Endothelial cell of umbilical vein (primary cell): Measurements from ENCODE around the gene TOP3A. TPM values are rescaled to one million over a fixed set of nuclear protein-coding genes. Genes with fewer than 3 reads are reported as not detected.

ENCODE experiments used
- BruUV-seq: library from RNA; stranded (reverse); fragments of 400-500 nt; replicated peaks from 2 replicates; lab custom pipeline; 2021; lab: Mats Ljungman, UMichigan
- CTCF ChIA-PET: fragments of 300-600, 350-600 bp; sonication (Branson Sonifier 250); formaldehyde crosslinking; loops from one replicate; lab custom pipeline; 2021; ENCODE audit warnings: antibody characterized with exemption, inconsistent platforms; lab: Charles Lee
- POLR2A ChIA-PET: fragments of 300-600, 350-600 bp; sonication (Branson Sonifier 250); formaldehyde crosslinking; loops from one replicate; lab custom pipeline; 2021; ENCODE audit warnings: antibody characterized with exemption, inconsistent platforms; lab: Charles Lee
- DNase-seq: peaks from one replicate; pipeline ENCODE4 v3.0.0-alpha.2; 2011; ENCODE audit warnings: low read depth, low spot score
- FAIRE-seq: peaks from 2 replicates; lab custom pipeline; 2011; peaks lifted over from hg19 to GRCh38; lab: Jason Lieb, UNC
- H2AFZ ChIP-seq: 2 replicates; pipeline ENCODE4 v1.6.0; 2012; ENCODE audit warnings: low read depth, low read length, control low read depth, inconsistent platforms
- H3K27ac ChIP-seq: 2 replicates; pipeline ENCODE4 v1.5.1; 2011; ENCODE audit warnings: low read depth, mild to moderate bottlenecking, control low read depth, low read length, moderate library complexity; ENCODE audit not compliant: insufficient read depth
- H3K27me3 ChIP-seq, 2 experiments: 2 replicates each; pipeline versions ENCODE4 v1.6.0 to v1.6.1; 2011; ENCODE audit warnings: low read length in 2 of 2, mixed read lengths in 1 of 2; ENCODE audit not compliant: control insufficient read depth in 2 of 2, insufficient read depth in 2 of 2
- H3K36me3 ChIP-seq, 2 experiments: 2 replicates in 1 of 2; 3 replicates in 1 of 2; pipeline ENCODE4 v1.5.1; 2011; ENCODE audit warnings: low read length in 2 of 2, mild to moderate bottlenecking in 1 of 2, moderate library complexity in 1 of 2; ENCODE audit not compliant: control insufficient read depth in 2 of 2, insufficient read depth in 2 of 2; ENCODE audit errors: extremely low read depth in 1 of 2
- H3K4me1 ChIP-seq: 3 replicates; pipeline ENCODE4 v1.5.1; 2011; ENCODE audit warnings: mild to moderate bottlenecking, low read length; ENCODE audit not compliant: control insufficient read depth, insufficient read depth; ENCODE audit errors: extremely low read depth
- H3K4me2 ChIP-seq: 2 replicates; pipeline ENCODE4 v1.6.1; 2011; ENCODE audit warnings: low read length, control low read depth, mixed read lengths; ENCODE audit not compliant: insufficient read depth
- H3K4me3 ChIP-seq, 3 experiments: fragments of 200-600 bp in 1 of 3; sonication (generic), shearing (Covaris generic) in 1 of 3; replicated peaks in 1 of 3; 2 replicates each; pipeline ENCODE4 v1.5.1; 2011 to 2016; ENCODE audit warnings: control low read depth in 3 of 3, low read length in 3 of 3, mild to moderate bottlenecking in 2 of 3, inconsistent platforms in 1 of 3, low read depth in 1 of 3, moderate library complexity in 1 of 3; ENCODE audit not compliant: insufficient read depth in 1 of 3
- H3K79me2 ChIP-seq: 2 replicates; pipeline ENCODE4 v1.6.0; 2012; ENCODE audit warnings: low read length, inconsistent platforms; ENCODE audit not compliant: control insufficient read depth, insufficient read depth
- H3K9ac ChIP-seq: replicated peaks from 2 replicates; pipeline ENCODE3; 2011; ENCODE audit warnings: low read length, control low read depth; ENCODE audit not compliant: insufficient read depth; ENCODE audit errors: extremely low read depth
- H3K9me1 ChIP-seq: replicated peaks from 3 replicates; pipeline ENCODE4 v1.6.0; 2011; ENCODE audit warnings: mild to moderate bottlenecking, low read length; ENCODE audit not compliant: control insufficient read depth, insufficient read depth; ENCODE audit errors: extremely low read depth
- H3K9me3 ChIP-seq: replicated peaks from 2 replicates; pipeline ENCODE4 v1.5.1; 2012; ENCODE audit warnings: low read length, inconsistent platforms; ENCODE audit not compliant: control insufficient read depth, insufficient read depth
- H4K20me1 ChIP-seq: replicated peaks from 2 replicates; pipeline ENCODE3; 2011; ENCODE audit warnings: mild to moderate bottlenecking, low read length; ENCODE audit not compliant: control insufficient read depth, insufficient read depth; ENCODE audit errors: extremely low read depth
- CTCF ChIP-seq, 2 donors: IDR thresholded peaks; 1 replicate in 1 of 2; 2 replicates in 1 of 2; pipeline ENCODE4 v1.5.1; 2011; ENCODE audit warnings: low read length in 2 of 2, mild to moderate bottlenecking in 2 of 2, moderate library complexity in 2 of 2, control low read depth in 1 of 2, inconsistent platforms in 1 of 2, low read depth in 1 of 2; ENCODE audit not compliant: insufficient read depth in 1 of 2; ENCODE audit errors: extremely low read depth in 1 of 2
- EZH2 ChIP-seq: IDR thresholded peaks from 2 replicates; pipeline ENCODE4 v1.6.1; 2012; ENCODE audit warnings: borderline replicate concordance, low read depth, mild to moderate bottlenecking, moderate library complexity, low read length, inconsistent platforms; ENCODE audit not compliant: severe bottlenecking
- FOS ChIP-seq: IDR thresholded peaks from 2 replicates; pipeline ENCODE4 v1.6.1; 2011; ENCODE audit warnings: mild to moderate bottlenecking, low read length, moderate library complexity, borderline replicate concordance; ENCODE audit not compliant: insufficient read depth
- GATA2 ChIP-seq: IDR thresholded peaks from 2 replicates; pipeline ENCODE4 v1.7.0; 2011; ENCODE audit warnings: low read depth, mild to moderate bottlenecking, moderate library complexity, mixed read lengths, low read length; ENCODE audit not compliant: insufficient read length, insufficient read depth
- JUN ChIP-seq: IDR thresholded peaks from 2 replicates; pipeline ENCODE4 v1.6.1; 2011; ENCODE audit warnings: borderline replicate concordance, low read depth; ENCODE audit not compliant: insufficient read length, insufficient read depth
- MAX ChIP-seq: IDR thresholded peaks from 2 replicates; pipeline ENCODE4 v1.6.1; 2011; ENCODE audit not compliant: insufficient read depth, insufficient read length
- MYC ChIP-seq: IDR thresholded peaks from one replicate; pipeline ENCODE4 v1.6.1; 2011; ENCODE audit warnings: mild to moderate bottlenecking, low read depth, low read length
- POLR2A ChIP-seq: IDR thresholded peaks from 2 replicates; pipeline ENCODE4 v1.6.1; 2012; ENCODE audit warnings: low read depth, mild to moderate bottlenecking, control low read depth, low read length
- POLR2AphosphoS5 ChIP-seq: IDR thresholded peaks from 2 replicates; pipeline ENCODE4 v1.6.1; 2012; ENCODE audit warnings: low read depth, mild to moderate bottlenecking, control low read depth, low read length, moderate library complexity; ENCODE audit not compliant: insufficient read depth
- dilution Hi-C: fragments of 300-500 bp; cut with MboI; formaldehyde crosslinking; loops from one replicate; pipeline ENCODE4 v1.15.0; 2019; ENCODE audit warnings: low sequenced_read_pairs; ENCODE audit not compliant: extremely low pct_ligation_motif_present
- intact Hi-C: fragments of 100-400 bp; cut with micrococcal nuclease; formaldehyde crosslinking; loops from one replicate; pipeline ENCODE4 v1.10.0; 2022
- polyA plus RNA-seq, 4 experiments: library from polyadenylated mRNA; depleted of rRNA in 3 of 4; stranded (reverse) in 3 of 4; unstranded in 1 of 4; fragments of >200 nt; gene quantifications; 2 replicates each; pipeline versions ENCODE4 v1.2.1 to v1.2.3, GENCODE V29; 2011 to 2012; ENCODE audit warnings: missing spikeins in 1 of 4
- total RNA-seq: library from RNA; stranded (reverse); gene quantifications from 2 replicates; pipeline ENCODE4 v1.2.3, GENCODE V29; 2021

TOP3A gene
- total and polyA plus RNA-seq, 2 donors (not counting 3 experiments of a cell fraction or from before 2014, with no cell fraction given): 20.4 to 53.1 TPM

GRCh38 chr17:18224387-18225120 lies 90.2 kb downstream of the TOP3A start:
- Histone ChIP-seq H3K9ac (peak overlapping the region; percentile 10), H3K4me2 (peak overlapping the region; percentile 30), H3K27me3 (no peaks in the 10 kb centered on the region), H2AFZ (peak overlapping the region; percentile 63), H3K4me1 (peaks cover 18% of the 10 kb centered on the region), H3K9me3 (no peaks in the 10 kb centered on the region), H3K4me3 (peak overlapping the region in 1 of 3 experiments; percentile 30), H3K79me2 (peaks cover 35% of the 10 kb centered on the region), H3K9me1 (no peaks in the 10 kb centered on the region), H4K20me1 (no peaks in the 10 kb centered on the region), H3K36me3 (no peaks in the 10 kb centered on the region), H3K27ac (no peak overlapping the region)
- no TSS peak for BruUV-seq
- intact Hi-C loops: loop anchor here (1.0 to 2.0 kb wide), 2 partner anchors 37 to 90 kb away; partner anchors contain the start of genes SMCR8 and TOP3A
- ChIA-PET CTCF (interaction anchor here (1.0 to 1.6 kb wide), 3 partner anchors 9 to 24 kb away, joined by 3 to 4 read pairs (median 3); no protein-coding TSS in a partner anchor), POLR2A (interaction anchor here (1.6 kb wide), 1 partner anchor 24 kb away, joined by 4 read pairs; no protein-coding TSS in a partner anchor)
- TF ChIP-seq POLR2AphosphoS5 (no peak), FOS (no peak), MAX (no peak), JUN (no peak), MYC (no peak), POLR2A (no peak), EZH2 (no peak), CTCF (IDR thresholded peaks at IDR 0.05; ENCODE audit: extremely low read depth in 1 of 2, insufficient read depth in 1 of 2, low read depth in 1 of 2, low read length in 2 of 2) (no peak), GATA2 (no peak)
- DNase-seq (no peak), FAIRE-seq (no peak)
- dilution Hi-C loops: no loop called here
